NCI-H2029 (cell line): Measurements from ENCODE around the gene MDK.

Source experiments
- DNase-seq: peaks from one replicate; lab custom pipeline; 2025; lab: John Stamatoyannopoulos, UW

The MDK gene

GRCh38 chr11:46383974-46384701, 2.7 kb downstream of the MDK start:
- DNase-seq = no peak

- DNase-seq = no peak
Observed at GRCh38 chr11:46385169-46386004, 3.9 kb downstream of the MDK start.

- no peak for DNase-seq
Observed at GRCh38 chr11:46386005-46386578, 4.6 kb downstream of the MDK start.

GRCh38 chr11:46386674-46387073, 5.2 kb downstream of the MDK start:
- no peak for DNase-seq

GRCh38 chr11:46387456-46387855, 6.0 kb downstream of the MDK start:
- no peak for DNase-seq

- no peak for DNase-seq
Observed at GRCh38 chr11:46387919-46388618, 6.6 kb downstream of the MDK start.

- DNase-seq = no peak
Observed at GRCh38 chr11:46388619-46389449, 7.4 kb downstream of the MDK start.

- peak; percentile 53 for DNase-seq
Observed at GRCh38 chr11:46389450-46390330, 8.2 kb downstream of the MDK start.

- DNase-seq = no peak
Observed at GRCh38 chr11:46390331-46391171, 9.1 kb downstream of the MDK start.

- no peak for DNase-seq
Observed at GRCh38 chr11:46391186-46391577, 9.7 kb downstream of the MDK start.

- DNase-seq = peak; percentile 48
Observed at GRCh38 chr11:46391578-46392420, 10.3 kb downstream of the MDK start, which contains the start of gene CHRM4. Gene CHRM4 (minus strand): TSS chr11:46391776. CDS start chr11:46386557, 5,219 bp downstream.

- DNase-seq = no peak
Observed at GRCh38 chr11:46392421-46393230, 11.2 kb downstream of the MDK start.

GRCh38 chr11:46393231-46393616, 11.8 kb downstream of the MDK start:
- DNase-seq = no peak

- DNase-seq = no peak
Observed at GRCh38 chr11:46393759-46394158, 12.3 kb downstream of the MDK start.

GRCh38 chr11:46397526-46397925, 16.1 kb downstream of the MDK start:
- DNase-seq = no peak

- no peak for DNase-seq
Observed at GRCh38 chr11:46402957-46403902, 21.8 kb downstream of the MDK start.
